ENCODE results near the gene PET117.

- TF ChIP-seq POLR2AphosphoS5 (IDR thresholded peaks at IDR 0.05; ENCODE audit: low read depth, low read length) (no peak), TAF1 (IDR thresholded peaks at IDR 0.05; ENCODE audit: borderline replicate concordance, insufficient read depth, low read length) (no peak), REST (IDR thresholded peaks at IDR 0.05; ENCODE audit: insufficient read depth in 1 of 2, low read depth in 2 of 2, low read length in 2 of 2) (no peak), FOXP2 (optimal IDR thresholded peaks at IDR 0.05; ENCODE audit: borderline replicate concordance, extremely low read depth, extremely low read length, insufficient read depth) (no peak)
Observed at GRCh38 chr20:18108326-18108725, 29.3 kb upstream of the PET117 start.
